Liver (tissue), 9 donors: ENCODE data around the gene UROC1. TPM values are rescaled to one million over a fixed set of nuclear protein-coding genes. Genes with fewer than 3 reads are reported as not detected.

Experiments used
- DNase-seq: peaks from one replicate; pipeline ENCODE4 v3.0.0-alpha.2; 2017; ENCODE audit warnings: low spot score
- H3K27ac ChIP-seq, 2 donors: one replicate each; pipeline ENCODE4 v1.7.0; 2013; ENCODE audit warnings: inconsistent platforms in 2 of 2, low read length in 2 of 2, control low read depth in 1 of 2, low read depth in 1 of 2, mild to moderate bottlenecking in 1 of 2
- H3K27me3 ChIP-seq, 4 donors: one replicate each; pipeline versions ENCODE4 v1.6.1 to v1.7.0; 2013; ENCODE audit warnings: low read length in 3 of 4, inconsistent platforms in 1 of 4, mild to moderate bottlenecking in 1 of 4, moderate library complexity in 1 of 4; ENCODE audit not compliant: control insufficient read depth in 4 of 4, insufficient read depth in 4 of 4
- H3K36me3 ChIP-seq, 4 donors: one replicate each; pipeline versions ENCODE4 v1.6.1 to v1.7.0; 2013; ENCODE audit warnings: low read length in 3 of 4, mild to moderate bottlenecking in 3 of 4, low read depth in 1 of 4, moderate library complexity in 1 of 4; ENCODE audit not compliant: control insufficient read depth in 4 of 4, insufficient read depth in 3 of 4
- H3K4me1 ChIP-seq, 4 donors: one replicate each; pipeline versions ENCODE4 v1.6.1 to v1.7.0; 2013; ENCODE audit warnings: low read length in 3 of 4, mild to moderate bottlenecking in 3 of 4, moderate library complexity in 1 of 4; ENCODE audit not compliant: control insufficient read depth in 4 of 4, insufficient read depth in 4 of 4
- H3K4me3 ChIP-seq, 3 donors: one replicate each; pipeline versions ENCODE4 v1.6.1 to v1.7.0; 2013; ENCODE audit warnings: low read length in 3 of 3, control low read depth in 1 of 3, low read depth in 1 of 3, mild to moderate bottlenecking in 1 of 3
- H3K9ac ChIP-seq, 2 donors: one replicate each; pipeline ENCODE4 v1.7.0; 2013; ENCODE audit warnings: low read length in 2 of 2, mild to moderate bottlenecking in 2 of 2, moderate library complexity in 2 of 2, control low read depth in 1 of 2, low read depth in 1 of 2
- H3K9me3 ChIP-seq, 4 donors: one replicate each; pipeline versions ENCODE4 v1.6.1 to v1.7.0; 2013; ENCODE audit warnings: low read length in 3 of 4; ENCODE audit not compliant: control insufficient read depth in 4 of 4
- ATF3 ChIP-seq: IDR thresholded peaks from 2 replicates; pipeline ENCODE4 v1.6.1; 2016; ENCODE audit warnings: antibody characterized with exemption
- CTCF ChIP-seq: fragments of 150-350 bp; IDR thresholded peaks from 2 replicates; pipeline ENCODE4 v1.5.1; 2017; ENCODE audit warnings: improper control_type of control experiment, low read depth, low read length; ENCODE audit not compliant: missing input control
- EGR1 ChIP-seq, 2 donors: IDR thresholded peaks; 2 replicates each; pipeline ENCODE4 v1.6.1; 2016 to 2018; ENCODE audit warnings: antibody characterized with exemption in 2 of 2, low read depth in 2 of 2
- FOXA1 ChIP-seq: IDR thresholded peaks from 2 replicates; pipeline ENCODE4 v1.6.1; 2016; ENCODE audit warnings: antibody characterized with exemption
- FOXA2 ChIP-seq: IDR thresholded peaks from 2 replicates; pipeline ENCODE4 v1.6.1; 2016; ENCODE audit warnings: antibody characterized with exemption
- GABPA ChIP-seq, 2 donors: IDR thresholded peaks in 1 of 2; conservative IDR thresholded peaks in 1 of 2; 2 replicates each; pipeline ENCODE4 v1.6.1; 2016; ENCODE audit warnings: antibody characterized with exemption in 2 of 2, mild to moderate bottlenecking in 1 of 2, moderate library complexity in 1 of 2
- HNF4A ChIP-seq, 2 donors: conservative IDR thresholded peaks; 2 replicates each; pipeline ENCODE4 v1.6.1; 2016; ENCODE audit warnings: antibody characterized with exemption in 2 of 2, mild to moderate bottlenecking in 2 of 2
- HNF4G ChIP-seq: IDR thresholded peaks from 2 replicates; pipeline ENCODE4 v1.6.1; 2016; ENCODE audit warnings: antibody characterized with exemption
- JUND ChIP-seq, 2 donors: IDR thresholded peaks; 2 replicates each; pipeline ENCODE4 v1.6.1; 2016; ENCODE audit warnings: antibody characterized with exemption in 2 of 2
- MAX ChIP-seq: IDR thresholded peaks from 2 replicates; pipeline ENCODE4 v1.6.1; 2016; ENCODE audit warnings: antibody characterized with exemption
- NR2F2 ChIP-seq: IDR thresholded peaks from 2 replicates; pipeline ENCODE4 v1.6.1; 2016; ENCODE audit warnings: antibody characterized with exemption
- RAD21 ChIP-seq, 2 donors: IDR thresholded peaks; 2 replicates each; pipeline ENCODE4 v1.6.1; 2016; ENCODE audit warnings: antibody characterized with exemption in 2 of 2, mild to moderate bottlenecking in 2 of 2
- REST ChIP-seq: IDR thresholded peaks from 2 replicates; pipeline ENCODE4 v1.6.1; 2016; ENCODE audit warnings: antibody characterized with exemption, mild to moderate bottlenecking
- RXRA ChIP-seq, 2 donors: IDR thresholded peaks; 2 replicates each; pipeline ENCODE4 v1.6.1; 2017 to 2018; ENCODE audit warnings: antibody characterized with exemption in 2 of 2, mild to moderate bottlenecking in 1 of 2
- SP1 ChIP-seq: IDR thresholded peaks from 2 replicates; pipeline ENCODE4 v1.6.1; 2018; ENCODE audit warnings: antibody characterized with exemption, mild to moderate bottlenecking
- TAF1 ChIP-seq: conservative IDR thresholded peaks from 2 replicates; pipeline ENCODE4 v1.6.1; 2016; ENCODE audit warnings: antibody characterized with exemption, mild to moderate bottlenecking
- YY1 ChIP-seq: IDR thresholded peaks from 2 replicates; pipeline ENCODE4 v1.6.1; 2016; ENCODE audit warnings: antibody characterized with exemption, mild to moderate bottlenecking
- ZBTB33 ChIP-seq: IDR thresholded peaks from 2 replicates; pipeline ENCODE4 v1.6.1; 2016; ENCODE audit warnings: antibody characterized with exemption
- WGBS: extraction: QIAGEN DNeasy Blood & Tissue Kit; methylation state at CpG from one replicate; pipeline ENCODE4 v1.1.7; 2013; 5-methylcytosine and 5-hydroxymethylcytosine counted together
- polyA plus RNA-seq, 2 donors: library from polyadenylated mRNA; stranded (reverse) in 1 of 2; unstranded in 1 of 2; fragments of 200-250 nt in 1 of 2; fragments of >200 nt in 1 of 2; fragmentation: Nextera tagmentation in 1 of 2; extraction: Ambion mirVana in 1 of 2; gene quantifications; one replicate each; pipeline versions ENCODE4 v1.2.1 to v1.2.3, GENCODE V29; 2013 to 2015
- total RNA-seq, 2 donors: library from RNA; depleted of rRNA; stranded (reverse); fragments of >200 nt; gene quantifications; one replicate each; pipeline ENCODE4 v1.2.3, GENCODE V29; 2014
- donor health status: healthy.
- donor health status: healthy.
- donor health status: healthy.
- donor health status: healthy.
- donor health status: healthy.

Gene UROC1
- total and polyA plus RNA-seq, 4 donors, result 5.9 to 28.4 (median 18.2) TPM

- TF ChIP-seq CTCF (no peak), TAF1 (peak; percentile 24), NR2F2 (no peak), FOXA1 (no peak), EGR1 (IDR thresholded peaks at IDR 0.05; ENCODE audit: low read depth in 2 of 2) (peak in 1 of 2 donors; percentile 82), RAD21 (IDR thresholded peaks at IDR 0.05) (peak; percentile 17 to 42)
Observed at GRCh38 chr3:126468028-126468891, 49.3 kb downstream of the UROC1 start (continued).

- Histone ChIP-seq H3K4me1 (peaks cover 34 to 75% (median 67%) of the 10 kb centered on the region in 4 donors), H3K36me3 (peaks cover 9 to 45% (median 29%) of the 10 kb centered on the region in 4 donors), H3K27ac (peak overlapping the region; percentile 72 to 88), H3K4me3 (no peak overlapping the region), H3K27me3 (no peaks in the 10 kb centered on the region), H3K9me3 (no peaks in the 10 kb centered on the region), H3K9ac (no peak overlapping the region)
- DNase-seq, result no peak
- 81% methylated on average over 8 of the region's 8 CpGs for WGBS
- TF ChIP-seq ATF3 (no peak), MAX (no peak), JUND (IDR thresholded peaks at IDR 0.05) (no peak)
Observed at GRCh38 chr3:126467611-126467955, 50.0 kb downstream of the UROC1 start.

- WGBS, result 58% methylated on average over 19 of the region's 19 CpGs
- Histone ChIP-seq H3K4me3 (no peak overlapping the region), H3K27me3 (no peaks in the 10 kb centered on the region), H3K4me1 (peaks cover 34 to 75% (median 67%) of the 10 kb centered on the region in 4 donors), H3K36me3 (peaks cover 9 to 50% (median 31%) of the 10 kb centered on the region in 4 donors), H3K9me3 (no peaks in the 10 kb centered on the region), H3K27ac (peak overlapping the region; percentile 72 to 88), H3K9ac (peak overlapping the region in 1 of 2 donors; percentile 53)
- DNase-seq, result no peak
- TF ChIP-seq NR2F2, result peak; percentile 43
- peak; percentile 88 for TF ChIP-seq SP1
- peak; percentile 57 for TF ChIP-seq ZBTB33
- TF ChIP-seq FOXA2, result peak; percentile 50
- peak; percentile 57 to 89 for TF ChIP-seq JUND (IDR thresholded peaks at IDR 0.05)
- TF ChIP-seq MAX, result peak; percentile 75
- peak; percentile 74 for TF ChIP-seq FOXA1
- no peak for TF ChIP-seq ATF3
- TF ChIP-seq RAD21 (IDR thresholded peaks at IDR 0.05), result peak; percentile 38 to 44
- TF ChIP-seq REST, result peak; percentile 29
- TF ChIP-seq TAF1, result no peak
- TF ChIP-seq RXRA (IDR thresholded peaks at IDR 0.05), result peak; percentile 96 to 97
- peak; percentile 85 to 93 for TF ChIP-seq HNF4A (conservative IDR thresholded peaks at IDR 0.05)
- peak; percentile 41 for TF ChIP-seq HNF4G
- TF ChIP-seq EGR1 (IDR thresholded peaks at IDR 0.05; ENCODE audit: low read depth in 2 of 2), result peak in 1 of 2 donors; percentile 17
- peak; percentile 77 for TF ChIP-seq YY1
- TF ChIP-seq GABPA (IDR thresholded peaks at IDR 0.05 in 1 of 2, conservative IDR thresholded peaks at IDR 0.05 in 1 of 2), result peak in 1 of 2 donors; percentile 49
Observed at GRCh38 chr3:126466886-126467610, 50.5 kb downstream of the UROC1 start.
